Thyroid gland (tissue), 4 donors: ENCODE measurements around the gene MARCOL. TPM values are rescaled to one million over a fixed set of nuclear protein-coding genes. Genes with fewer than 3 reads are reported as not detected.

ENCODE experiments used
- DNase-seq, 2 donors: peaks; one replicate each; pipeline ENCODE4 v3.0.0-alpha.2; 2019
- H3K27ac ChIP-seq, 3 donors: fragments of 200-600 bp; sonication (generic); 1 replicate in 2 of 3; 2 replicates in 1 of 3; pipeline ENCODE4 v1.5.1; 2016 to 2019; ENCODE audit warnings: mild to moderate bottlenecking in 1 of 3, moderate library complexity in 1 of 3
- H3K27me3 ChIP-seq: fragments of 200-600 bp; sonication (generic); one replicate; pipeline ENCODE4 v1.5.1; 2019
- H3K36me3 ChIP-seq, 2 donors: fragments of 200-600 bp; sonication (generic); one replicate each; pipeline ENCODE4 v1.5.1; 2016 to 2019
- H3K4me1 ChIP-seq, 2 donors: fragments of 200-600 bp; sonication (generic); one replicate each; pipeline ENCODE4 v1.5.1; 2017 to 2019
- H3K4me3 ChIP-seq, 3 donors: fragments of 200-600 bp; sonication (generic); replicated peaks in 1 of 3; 1 replicate in 2 of 3; 2 replicates in 1 of 3; pipeline ENCODE4 v1.5.1; 2016; ENCODE audit warnings: mild to moderate bottlenecking in 1 of 3
- H3K9me3 ChIP-seq: fragments of 200-600 bp; sonication (generic); one replicate; pipeline ENCODE4 v1.5.1; 2017
- CTCF ChIP-seq, 6 experiments: fragments of 200-600 bp in 3 of 6; fragments of 450-650 bp in 3 of 6; sonication (generic) in 3 of 6; IDR thresholded peaks; one replicate each; pipeline ENCODE4 v1.5.1; 2016 to 2019; ENCODE audit warnings: antibody characterized with exemption in 6 of 6, mild to moderate bottlenecking in 2 of 6, inconsistent platforms in 1 of 6, moderate library complexity in 1 of 6
- POLR2A ChIP-seq, 2 donors: fragments of 450-650 bp; IDR thresholded peaks; one replicate each; pipeline ENCODE4 v1.6.1; 2017; ENCODE audit warnings: antibody characterized with exemption in 2 of 2, mild to moderate bottlenecking in 2 of 2, moderate library complexity in 1 of 2
- WGBS, 2 donors: methylation state at CpG; one replicate each; pipeline ENCODE4 v1.1.5; 2017; 5-methylcytosine and 5-hydroxymethylcytosine counted together
- intact Hi-C: fragments of 100-400 bp; cut with DNase I; formaldehyde crosslinking; loops from one replicate; pipeline ENCODE4 v1.15.1; 2023
- total RNA-seq, 4 donors: library from RNA; depleted of rRNA; stranded (reverse); fragments of >200 nt; gene quantifications; one replicate each; pipeline ENCODE4 v1.2.3, GENCODE V29; 2016

The MARCOL gene
- total RNA-seq, 4 donors from 2014 or later: not detected

GRCh38 chr5:148205044-148205806 lies 33.1 kb upstream of the MARCOL start:
- 69 to 74% methylated on average over 4 of the region's 4 CpGs for WGBS, 2 donors
- Histone ChIP-seq H3K27me3 (no peaks in the 10 kb centered on the region), H3K4me1 (peaks cover 6 to 13% of the 10 kb centered on the region in 2 donors), H3K27ac (no peak overlapping the region), H3K4me3 (no peak overlapping the region), H3K36me3 (no peaks in the 10 kb centered on the region), H3K9me3 (no peaks in the 10 kb centered on the region)
- intact Hi-C loops: no loop called here
- DNase-seq: no peak
- TF ChIP-seq POLR2A (IDR thresholded peaks at IDR 0.05) (no peak), CTCF (IDR thresholded peaks at IDR 0.05) (no peak)

- intact Hi-C loops: no loop called here
- TF ChIP-seq CTCF (IDR thresholded peaks at IDR 0.05) (no peak), POLR2A (IDR thresholded peaks at IDR 0.05) (no peak)
- no peak for DNase-seq
- H3K4me3 ChIP-seq: no peak overlapping the region
- no peaks in the 10 kb centered on the region for H3K9me3 ChIP-seq
- no peaks in the 10 kb centered on the region for H3K36me3 ChIP-seq
- peaks cover 6 to 13% of the 10 kb centered on the region in 2 donors for H3K4me1 ChIP-seq
- no peaks in the 10 kb centered on the region for H3K27me3 ChIP-seq
- no peak overlapping the region for H3K27ac ChIP-seq
- WGBS, 2 donors: 68 to 81% methylated on average over 1 of the region's 1 CpG
These were observed 32.5 kb upstream of the MARCOL start for GRCh38 chr5:148205865-148206264.

GRCh38 chr5:148206620-148207019 lies 31.7 kb upstream of the MARCOL start:
- H3K27me3 ChIP-seq: no peaks in the 10 kb centered on the region
- TF ChIP-seq POLR2A (IDR thresholded peaks at IDR 0.05) (no peak), CTCF (IDR thresholded peaks at IDR 0.05) (no peak)
- DNase-seq: no peak
- intact Hi-C loops: no loop called here
- H3K4me1 ChIP-seq: peaks cover 6 to 13% of the 10 kb centered on the region in 2 donors
- H3K4me3 ChIP-seq: no peak overlapping the region
- WGBS, 2 donors: 83 to 87% methylated on average over 1 of the region's 1 CpG
- no peaks in the 10 kb centered on the region for H3K9me3 ChIP-seq
- no peak overlapping the region for H3K27ac ChIP-seq
- no peaks in the 10 kb centered on the region for H3K36me3 ChIP-seq

- H3K9me3 ChIP-seq: no peaks in the 10 kb centered on the region
- no peak for DNase-seq
- no peak overlapping the region for H3K4me3 ChIP-seq
- H3K27me3 ChIP-seq: no peaks in the 10 kb centered on the region
- H3K36me3 ChIP-seq: no peaks in the 10 kb centered on the region
- H3K27ac ChIP-seq: no peak overlapping the region
- H3K4me1 ChIP-seq: peaks cover 6 to 13% of the 10 kb centered on the region in 2 donors
- intact Hi-C loops: no loop called here
- TF ChIP-seq POLR2A (IDR thresholded peaks at IDR 0.05) (no peak), CTCF (IDR thresholded peaks at IDR 0.05) (no peak)
These were observed 30.1 kb upstream of the MARCOL start for GRCh38 chr5:148208226-148208625.

- Histone ChIP-seq H3K9me3 (no peaks in the 10 kb centered on the region), H3K36me3 (no peaks in the 10 kb centered on the region), H3K27ac (no peak overlapping the region), H3K4me1 (peaks cover 6 to 13% of the 10 kb centered on the region in 2 donors), H3K27me3 (no peaks in the 10 kb centered on the region), H3K4me3 (no peak overlapping the region)
- TF ChIP-seq CTCF (IDR thresholded peaks at IDR 0.05): no peak
- TF ChIP-seq POLR2A (IDR thresholded peaks at IDR 0.05): no peak
- intact Hi-C loops: no loop called here
- DNase-seq: no peak
- 42 to 50% methylated on average over 3 of the region's 3 CpGs for WGBS, 2 donors
These were observed 29.1 kb upstream of the MARCOL start for GRCh38 chr5:148209151-148209770.
